GM19438 (cell line): ENCODE data around the gene CITED2.
"Not testable (repeated sequence)": the region's sequence is repeated elsewhere in the genome, so short reads cannot be mapped to it uniquely, and the experiment has no call there.

Experiments
- ATAC-seq: cut with Tn5 transposase; IDR thresholded peaks from one replicate; pipeline ENCODE4 v1.9.1; 2021; ENCODE audit warnings: low read depth; ENCODE audit not compliant: unreplicated experiment

Gene CITED2

GRCh38 chr6:139367810-139368351 is 6.6 kb downstream of the CITED2 start:
- no peak for ATAC-seq

GRCh38 chr6:139364982-139365379 is 9.5 kb downstream of the CITED2 start:
- ATAC-seq, result no peak

- ATAC-seq, result no peak
These were observed 10.0 kb downstream of the CITED2 start for GRCh38 chr6:139364302-139364981.

GRCh38 chr6:139363797-139364196 is 10.7 kb downstream of the CITED2 start:
- not testable (repeated sequence) for ATAC-seq

GRCh38 chr6:139363123-139363522 is 11.3 kb downstream of the CITED2 start:
- ATAC-seq, result not testable (repeated sequence)

- no peak for ATAC-seq
These were observed 13.2 kb downstream of the CITED2 start for GRCh38 chr6:139361211-139361610.

GRCh38 chr6:139356924-139357323 is 17.5 kb downstream of the CITED2 start:
- ATAC-seq, result no peak

GRCh38 chr6:139355777-139356445 is 18.5 kb downstream of the CITED2 start:
- ATAC-seq, result no peak

- ATAC-seq, result no peak
These were observed 19.3 kb downstream of the CITED2 start for GRCh38 chr6:139355172-139355571.

GRCh38 chr6:139354189-139354588 is 20.3 kb downstream of the CITED2 start:
- no peak for ATAC-seq

- no peak for ATAC-seq
These were observed 24.9 kb downstream of the CITED2 start for GRCh38 chr6:139349464-139350020.

- no peak for ATAC-seq
These were observed 28.1 kb downstream of the CITED2 start for GRCh38 chr6:139346392-139346791.

- no peak for ATAC-seq
These were observed 30.1 kb downstream of the CITED2 start for GRCh38 chr6:139344186-139344963.

GRCh38 chr6:139343052-139343750 is 31.2 kb downstream of the CITED2 start:
- ATAC-seq, result no peak

GRCh38 chr6:139341060-139341459 is 33.4 kb downstream of the CITED2 start:
- ATAC-seq, result no peak

- ATAC-seq, result no peak
These were observed 35.7 kb downstream of the CITED2 start for GRCh38 chr6:139338795-139339194.

- ATAC-seq, result no peak
These were observed 36.6 kb downstream of the CITED2 start for GRCh38 chr6:139337830-139338229.

- no peak for ATAC-seq
These were observed 37.4 kb downstream of the CITED2 start for GRCh38 chr6:139337001-139337400.

GRCh38 chr6:139336488-139336887 is 38.0 kb downstream of the CITED2 start:
- ATAC-seq, result no peak

- no peak for ATAC-seq
These were observed 38.8 kb downstream of the CITED2 start for GRCh38 chr6:139335447-139336210.
